ENCODE measurements around the gene MPHOSPH6. TPM values are rescaled to one million over a fixed set of nuclear protein-coding genes. Genes with fewer than 3 reads are reported as not detected.

The MPHOSPH6 gene
- total RNA-seq, 1 experiment from 2014 or later = 40.4 TPM

GRCh38 chr16:82195917-82196494, 26.0 kb upstream of the MPHOSPH6 start:
- intact Hi-C loops (cut with micrococcal nuclease; ENCODE audit: unreplicated experiment) = no loop called here
- no peak for TF ChIP-seq CTCF (IDR thresholded peaks at IDR 0.05; ENCODE audit: unreplicated experiment)
- CTCF ChIA-PET = interaction anchor here (0.7 kb wide), 1 partner anchor 1066 kb away, joined by 4 read pairs; no protein-coding TSS in a partner anchor
- Mint-ChIP-seq H3K36me3 (ENCODE audit: insufficient read depth, unreplicated experiment) (no peaks in the 10 kb centered on the region), H3K4me3 (ENCODE audit: low read depth, unreplicated experiment) (no peak overlapping the region), H3K27me3 (ENCODE audit: unreplicated experiment) (peaks cover 18% of the 10 kb centered on the region), H3K4me1 (ENCODE audit: low read depth, unreplicated experiment) (peaks cover 33% of the 10 kb centered on the region), H3K9me3 (ENCODE audit: low read depth, unreplicated experiment) (no peaks in the 10 kb centered on the region), H3K27ac (ENCODE audit: unreplicated experiment) (no peak overlapping the region)
- no TSS peak for BruUV-seq (replicated peaks)
- DNase-seq = no peak

- no peaks in the 10 kb centered on the region for H3K36me3 Mint-ChIP-seq (ENCODE audit: insufficient read depth, unreplicated experiment)
- CTCF ChIA-PET = no interaction called here
- no peak for DNase-seq
- no peak overlapping the region for H3K27ac Mint-ChIP-seq (ENCODE audit: unreplicated experiment)
- no TSS peak for BruUV-seq (replicated peaks)
- intact Hi-C loops (cut with micrococcal nuclease; ENCODE audit: unreplicated experiment) = no loop called here
- TF ChIP-seq CTCF (IDR thresholded peaks at IDR 0.05; ENCODE audit: unreplicated experiment) = no peak
- H3K27me3 Mint-ChIP-seq (ENCODE audit: unreplicated experiment) = peaks cover 19% of the 10 kb centered on the region
- H3K4me1 Mint-ChIP-seq (ENCODE audit: low read depth, unreplicated experiment) = peaks cover 31% of the 10 kb centered on the region
- no peak overlapping the region for H3K4me3 Mint-ChIP-seq (ENCODE audit: low read depth, unreplicated experiment)
- H3K9me3 Mint-ChIP-seq (ENCODE audit: low read depth, unreplicated experiment) = no peaks in the 10 kb centered on the region
Observed at GRCh38 chr16:82194086-82194485, 24.1 kb upstream of the MPHOSPH6 start.

GRCh38 chr16:82192665-82193064, 22.6 kb upstream of the MPHOSPH6 start:
- Mint-ChIP-seq H3K36me3 (ENCODE audit: insufficient read depth, unreplicated experiment) (no peaks in the 10 kb centered on the region), H3K27ac (ENCODE audit: unreplicated experiment) (no peak overlapping the region), H3K4me3 (ENCODE audit: low read depth, unreplicated experiment) (no peak overlapping the region), H3K4me1 (ENCODE audit: low read depth, unreplicated experiment) (peaks cover 26% of the 10 kb centered on the region), H3K9me3 (ENCODE audit: low read depth, unreplicated experiment) (no peaks in the 10 kb centered on the region), H3K27me3 (ENCODE audit: unreplicated experiment) (peaks cover 27% of the 10 kb centered on the region)
- no TSS peak for BruUV-seq (replicated peaks)
- CTCF ChIA-PET = no interaction called here
- DNase-seq = no peak
- intact Hi-C loops (cut with micrococcal nuclease; ENCODE audit: unreplicated experiment) = no loop called here
- TF ChIP-seq CTCF (IDR thresholded peaks at IDR 0.05; ENCODE audit: unreplicated experiment) = no peak

GRCh38 chr16:82190386-82190785, 20.4 kb upstream of the MPHOSPH6 start:
- TF ChIP-seq CTCF (IDR thresholded peaks at IDR 0.05; ENCODE audit: unreplicated experiment) = no peak
- Mint-ChIP-seq H3K4me1 (ENCODE audit: low read depth, unreplicated experiment) (peaks cover 12% of the 10 kb centered on the region), H3K4me3 (ENCODE audit: low read depth, unreplicated experiment) (no peak overlapping the region), H3K9me3 (ENCODE audit: low read depth, unreplicated experiment) (no peaks in the 10 kb centered on the region), H3K36me3 (ENCODE audit: insufficient read depth, unreplicated experiment) (no peaks in the 10 kb centered on the region), H3K27me3 (ENCODE audit: unreplicated experiment) (peaks cover 47% of the 10 kb centered on the region), H3K27ac (ENCODE audit: unreplicated experiment) (no peak overlapping the region)
- BruUV-seq (replicated peaks) = no TSS peak
- CTCF ChIA-PET = no interaction called here
- no peak for DNase-seq
- intact Hi-C loops (cut with micrococcal nuclease; ENCODE audit: unreplicated experiment) = no loop called here

All from Calu3 (cell line).